Fibroblast of lung (primary cell): ENCODE results near the gene ORM2. TPM values are rescaled to one million over a fixed set of nuclear protein-coding genes. Genes with fewer than 3 reads are reported as not detected.

Source experiments
- DNase-seq, 2 donors: peaks; one replicate each; pipeline versions ENCODE4 v3.0.0 to v3.0.0-alpha.2; 2010; ENCODE audit warnings: low read depth in 2 of 2
- H2AFZ ChIP-seq: 2 replicates; pipeline ENCODE4 v1.5.1; 2012; ENCODE audit warnings: low read length, control low read depth, inconsistent platforms
- H3K27ac ChIP-seq: 2 replicates; pipeline ENCODE4 v1.5.1; 2011; ENCODE audit warnings: low read length, control low read depth; ENCODE audit not compliant: insufficient read depth
- H3K27me3 ChIP-seq: 2 replicates; pipeline ENCODE4 v1.5.1; 2011; ENCODE audit warnings: mild to moderate bottlenecking, low read length; ENCODE audit not compliant: control insufficient read depth, insufficient read depth
- H3K36me3 ChIP-seq: 2 replicates; pipeline ENCODE4 v1.5.1; 2011; ENCODE audit warnings: low read length; ENCODE audit not compliant: control insufficient read depth, insufficient read depth
- H3K4me1 ChIP-seq: 2 replicates; pipeline ENCODE4 v1.5.1; 2011; ENCODE audit warnings: low read length; ENCODE audit not compliant: control insufficient read depth, insufficient read depth; ENCODE audit errors: extremely low read depth
- H3K4me2 ChIP-seq: 2 replicates; pipeline ENCODE4 v1.5.1; 2011; ENCODE audit warnings: low read length, control low read depth; ENCODE audit not compliant: insufficient read depth; ENCODE audit errors: extremely low read depth
- H3K4me3 ChIP-seq, 4 experiments: fragments of 200-600 bp in 1 of 4; sonication (generic) in 1 of 4; replicated peaks in 1 of 4; 2 replicates each; pipeline ENCODE4 v1.5.1; 2011 to 2016; ENCODE audit warnings: low read length in 4 of 4, low read depth in 3 of 4, mild to moderate bottlenecking in 3 of 4, control low read depth in 2 of 4, inconsistent platforms in 1 of 4, mixed read lengths in 1 of 4; ENCODE audit not compliant: insufficient read depth in 1 of 4; ENCODE audit errors: control extremely low read depth in 1 of 4
- H3K79me2 ChIP-seq: 2 replicates; pipeline ENCODE4 v1.5.1; 2012; ENCODE audit warnings: mild to moderate bottlenecking, low read length, inconsistent platforms; ENCODE audit not compliant: control insufficient read depth, insufficient read depth
- H3K9ac ChIP-seq: 2 replicates; pipeline ENCODE4 v1.5.1; 2011; ENCODE audit warnings: mild to moderate bottlenecking, low read length, control low read depth; ENCODE audit not compliant: insufficient read depth
- H3K9me3 ChIP-seq: 2 replicates; pipeline ENCODE4 v1.5.1; 2012; ENCODE audit warnings: low read depth, low read length; ENCODE audit not compliant: control insufficient read depth, insufficient read depth
- H4K20me1 ChIP-seq: 2 replicates; pipeline ENCODE4 v1.5.1; 2011; ENCODE audit warnings: low read length; ENCODE audit not compliant: control insufficient read depth, insufficient read depth; ENCODE audit errors: extremely low read depth
- CTCF ChIP-seq, 2 donors: IDR thresholded peaks in 1 of 2; conservative IDR thresholded peaks in 1 of 2; 1 replicate in 1 of 2; 2 replicates in 1 of 2; pipeline ENCODE4 v1.5.1; 2011 to 2012; ENCODE audit warnings: low read length in 2 of 2, control low read depth in 1 of 2, inconsistent platforms in 1 of 2, low read depth in 1 of 2, mild to moderate bottlenecking in 1 of 2
- EZH2 ChIP-seq: IDR thresholded peaks from 2 replicates; pipeline ENCODE4 v1.5.1; 2012; ENCODE audit warnings: low read length, control low read depth, mild to moderate bottlenecking; ENCODE audit errors: missing control alignments
- polyA plus RNA-seq, 2 donors: library from polyadenylated mRNA; depleted of rRNA in 1 of 2; stranded (reverse) in 1 of 2; unstranded in 1 of 2; fragments of >200 nt; gene quantifications; 2 replicates each; pipeline ENCODE4 v1.2.1, GENCODE V29; 2011 to 2012; ENCODE audit warnings: missing spikeins in 1 of 2
- total RNA-seq: library from RNA; depleted of rRNA; stranded (reverse); fragments of >200 nt; gene quantifications from 2 replicates; pipeline ENCODE4 v1.2.1, GENCODE V29; 2014

Gene ORM2
- total and polyA plus RNA-seq, 2 donors (not counting 1 experiment from before 2014, with no cell fraction given): not detected

GRCh38 chr9:114367772-114368569 lies 38.3 kb downstream of the ORM2 start:
- DNase-seq: no peak
- no peak overlapping the region for H3K4me3 ChIP-seq
- no peak overlapping the region for H3K27ac ChIP-seq
- H3K9me3 ChIP-seq: no peaks in the 10 kb centered on the region
- H2AFZ ChIP-seq: no peak overlapping the region
- H3K4me2 ChIP-seq: no peak overlapping the region
- TF ChIP-seq EZH2: no peak
- no peak for TF ChIP-seq CTCF (conservative IDR thresholded peaks at IDR 0.05 in 1 of 2, IDR thresholded peaks at IDR 0.05 in 1 of 2; ENCODE audit: low read depth in 1 of 2, low read length in 2 of 2)
- H3K36me3 ChIP-seq: peaks cover 9% of the 10 kb centered on the region
- no peak overlapping the region for H3K9ac ChIP-seq
- H3K79me2 ChIP-seq: no peaks in the 10 kb centered on the region
- H3K4me1 ChIP-seq: peaks cover 20% of the 10 kb centered on the region
- no peaks in the 10 kb centered on the region for H4K20me1 ChIP-seq
- no peaks in the 10 kb centered on the region for H3K27me3 ChIP-seq

GRCh38 chr9:114369216-114370130 lies 39.8 kb downstream of the ORM2 start:
- no peak for TF ChIP-seq EZH2
- TF ChIP-seq CTCF (conservative IDR thresholded peaks at IDR 0.05 in 1 of 2, IDR thresholded peaks at IDR 0.05 in 1 of 2; ENCODE audit: low read depth in 1 of 2, low read length in 2 of 2): no peak
- Histone ChIP-seq H3K79me2 (no peaks in the 10 kb centered on the region), H3K4me1 (peaks cover 14% of the 10 kb centered on the region), H3K27ac (no peak overlapping the region), H2AFZ (no peak overlapping the region), H3K27me3 (no peaks in the 10 kb centered on the region), H3K4me2 (no peak overlapping the region), H3K36me3 (peaks cover 8% of the 10 kb centered on the region), H3K9me3 (no peaks in the 10 kb centered on the region), H4K20me1 (no peaks in the 10 kb centered on the region), H3K9ac (no peak overlapping the region), H3K4me3 (no peak overlapping the region)
- DNase-seq: no peak

- no peak overlapping the region for H3K9ac ChIP-seq
- H3K4me1 ChIP-seq: peaks cover 14% of the 10 kb centered on the region
- H3K27ac ChIP-seq: no peak overlapping the region
- peaks cover 8% of the 10 kb centered on the region for H3K36me3 ChIP-seq
- TF ChIP-seq EZH2 (no peak), CTCF (conservative IDR thresholded peaks at IDR 0.05 in 1 of 2, IDR thresholded peaks at IDR 0.05 in 1 of 2; ENCODE audit: low read depth in 1 of 2, low read length in 2 of 2) (no peak)
- no peak for DNase-seq
- H4K20me1 ChIP-seq: no peaks in the 10 kb centered on the region
- H3K4me2 ChIP-seq: no peak overlapping the region
- no peaks in the 10 kb centered on the region for H3K27me3 ChIP-seq
- H3K79me2 ChIP-seq: no peaks in the 10 kb centered on the region
- H3K9me3 ChIP-seq: no peaks in the 10 kb centered on the region
- H2AFZ ChIP-seq: no peak overlapping the region
- no peak overlapping the region for H3K4me3 ChIP-seq
Observed at GRCh38 chr9:114370251-114370967, 40.7 kb downstream of the ORM2 start.
